GM21737 (cell line): ENCODE data around the gene ANXA2.
"Not testable (repeated sequence)": the region's sequence is repeated elsewhere in the genome, so short reads cannot be mapped to it uniquely, and the experiment has no call there.

Source experiments
- ATAC-seq: cut with Tn5 transposase; IDR thresholded peaks from one replicate; pipeline ENCODE4 v1.9.1; 2021; ENCODE audit warnings: mild to moderate bottlenecking, moderate library complexity; ENCODE audit not compliant: unreplicated experiment

Gene ANXA2

DNA sequence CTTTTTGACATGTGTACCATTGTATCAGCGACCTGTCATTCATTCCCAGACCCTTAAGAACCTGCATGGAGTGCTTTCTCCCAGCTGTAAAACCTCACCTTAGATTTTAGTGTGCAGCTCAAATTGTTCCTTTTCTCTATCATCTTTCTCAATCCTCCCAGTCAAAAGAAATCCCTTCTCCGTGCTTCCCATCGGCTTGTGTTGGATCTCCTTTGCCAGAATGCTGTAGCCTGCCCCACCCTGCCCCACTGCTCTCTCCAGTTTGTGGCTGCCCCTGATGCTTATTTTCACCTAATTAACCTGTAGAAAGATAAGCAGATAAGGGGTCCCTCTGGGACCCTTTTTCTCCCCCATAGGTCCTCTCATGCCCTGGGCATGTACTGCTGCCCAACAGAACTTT, 51.1 kb downstream of the ANXA2 start:
- no peak for ATAC-seq

DNA sequence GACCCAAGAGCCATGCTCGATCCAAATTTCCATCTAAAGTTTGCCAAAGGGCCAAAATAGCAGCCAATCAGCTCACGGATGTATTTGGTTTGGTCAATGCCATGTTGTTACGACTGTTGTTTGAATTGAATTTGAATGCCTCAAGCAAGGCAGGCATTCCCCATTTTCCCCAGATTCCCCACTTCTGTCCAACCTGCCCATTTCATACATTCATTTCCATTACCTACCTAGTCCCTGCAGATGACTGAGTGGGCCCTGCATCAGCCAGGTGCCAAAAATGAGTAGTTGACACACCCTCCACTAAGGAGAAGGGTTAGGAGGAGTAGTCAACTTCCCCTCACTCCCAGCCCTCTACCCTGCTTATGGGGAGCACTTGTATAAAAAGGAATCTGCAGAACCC, 51.7 kb downstream of the ANXA2 start:
- ATAC-seq, result no peak

DNA sequence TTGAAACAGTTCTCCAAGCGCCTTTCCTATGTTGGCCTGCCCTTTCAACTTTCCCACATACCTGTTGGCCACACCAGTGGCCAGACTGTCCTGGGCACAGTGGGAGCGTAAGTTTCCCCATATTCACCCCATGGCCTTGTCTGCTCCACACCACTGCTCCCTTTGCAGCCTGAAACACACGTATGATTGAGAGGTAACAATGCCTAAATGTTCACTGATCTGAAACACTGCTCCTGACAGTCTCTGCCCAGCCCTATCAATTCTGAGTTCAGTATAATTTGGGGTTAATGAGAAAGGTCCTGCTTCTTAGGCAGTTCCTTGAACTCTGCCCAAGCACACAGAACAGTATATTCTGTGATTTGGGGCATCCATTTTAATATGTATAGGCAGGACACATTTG, 52.2 kb downstream of the ANXA2 start:
- no peak for ATAC-seq

DNA sequence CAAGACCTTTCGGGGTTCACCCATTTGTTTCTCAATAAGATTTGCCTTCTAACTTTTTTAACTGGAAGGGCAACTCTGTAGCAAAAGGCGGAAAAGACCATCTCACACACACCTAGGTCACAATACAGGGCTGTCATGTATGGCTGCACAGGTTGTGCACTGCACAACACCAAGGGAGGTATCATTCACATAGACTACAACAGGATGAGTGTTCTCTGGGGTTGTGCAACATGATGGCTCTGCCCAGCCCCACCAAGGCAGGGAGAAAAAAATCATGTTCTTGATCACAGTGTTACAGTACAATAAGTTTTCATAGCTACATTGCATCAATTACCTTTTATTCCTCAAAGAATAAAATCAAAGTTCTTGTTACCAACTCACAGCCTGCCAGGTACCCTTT, 52.8 kb downstream of the ANXA2 start:
- ATAC-seq, result no peak

DNA sequence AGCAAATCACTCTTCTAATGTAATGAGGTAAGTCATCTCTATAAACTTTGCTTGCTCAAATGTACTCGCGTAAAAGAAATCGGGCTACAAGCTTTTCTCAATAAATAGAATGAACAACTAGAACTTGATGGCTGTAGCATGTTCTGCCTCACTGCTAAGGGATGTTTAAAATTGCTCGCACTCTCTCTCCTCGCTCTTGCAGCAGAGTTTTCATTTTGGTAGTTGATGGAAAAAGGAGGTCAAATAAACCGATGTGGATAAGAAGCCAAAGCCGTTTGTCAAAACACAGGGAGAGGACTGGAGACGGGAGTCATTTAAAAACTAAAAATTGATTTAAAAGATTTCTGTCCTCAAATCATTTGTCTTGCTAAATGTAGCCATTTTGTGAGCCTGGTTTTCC, 53.3 kb downstream of the ANXA2 start:
- no peak for ATAC-seq

DNA sequence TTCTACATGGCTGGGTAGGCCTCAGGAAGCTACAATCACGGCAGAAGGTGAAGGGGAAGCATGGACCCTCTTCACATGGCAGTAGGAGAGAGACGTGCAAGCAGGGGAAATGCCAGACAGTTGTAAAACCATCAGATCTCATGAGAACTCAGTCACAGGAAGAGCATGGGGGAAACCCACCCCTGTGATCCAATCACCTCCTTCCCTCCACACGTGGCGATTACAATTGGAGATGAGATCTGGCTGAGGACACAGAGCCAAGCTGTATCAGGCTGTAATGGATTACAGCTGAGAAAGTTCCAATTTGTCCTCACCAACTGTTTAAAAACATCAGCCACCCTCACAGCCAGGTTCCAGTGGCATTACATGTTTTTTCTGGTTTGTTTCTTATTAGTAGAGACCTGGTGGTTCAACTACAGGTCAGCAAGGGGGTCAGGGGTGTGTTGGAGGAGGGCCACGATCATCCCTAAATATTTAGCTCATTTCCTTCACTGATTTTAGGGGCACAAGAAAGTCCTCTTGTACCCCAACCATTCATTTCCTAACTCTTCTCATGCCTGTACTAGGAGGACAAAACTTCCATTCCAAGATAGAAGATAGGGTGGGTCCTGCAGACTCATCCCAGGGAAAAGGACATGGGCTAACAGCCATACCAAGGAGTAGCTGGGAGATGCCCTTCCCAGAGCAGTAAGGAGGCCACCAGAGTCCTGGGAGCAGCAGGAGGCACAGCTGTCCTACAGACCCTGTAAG, 54.4 kb downstream of the ANXA2 start:
- ATAC-seq, result no peak

DNA sequence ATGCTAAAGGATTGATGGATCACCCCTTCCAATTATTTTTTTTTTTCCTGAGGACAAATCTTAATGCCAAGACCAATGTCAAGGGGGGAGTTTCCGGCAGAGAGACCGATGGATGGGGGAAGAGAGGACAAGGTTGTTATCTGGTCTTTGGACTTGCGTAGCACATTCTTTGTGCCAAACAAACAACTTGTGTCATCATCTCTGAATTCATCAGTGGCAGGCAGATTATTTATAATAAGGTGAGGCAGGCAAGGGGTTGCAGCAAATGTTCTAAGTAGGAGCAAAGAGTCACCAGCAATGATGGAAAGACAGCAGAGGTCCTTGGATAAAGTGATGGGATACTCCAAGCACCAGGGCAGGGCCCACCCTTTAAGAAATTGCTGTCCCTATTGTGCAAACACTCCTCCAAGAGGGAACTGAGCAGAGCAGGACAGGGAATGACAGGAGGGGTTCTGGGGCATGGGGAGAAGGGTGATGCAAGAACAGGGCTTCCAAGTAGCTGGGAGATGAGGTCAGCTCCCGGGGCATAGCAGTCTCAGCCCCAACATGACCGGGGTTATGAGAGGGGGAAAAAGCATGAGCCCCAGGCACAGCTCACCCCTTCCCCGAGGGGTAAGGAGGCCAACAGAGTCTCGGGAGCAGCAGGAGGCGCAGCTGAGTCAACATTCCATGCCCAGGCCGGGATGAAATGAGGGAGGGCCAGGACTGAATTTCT, 57.4 kb downstream of the ANXA2 start:
- ATAC-seq, result no peak

DNA sequence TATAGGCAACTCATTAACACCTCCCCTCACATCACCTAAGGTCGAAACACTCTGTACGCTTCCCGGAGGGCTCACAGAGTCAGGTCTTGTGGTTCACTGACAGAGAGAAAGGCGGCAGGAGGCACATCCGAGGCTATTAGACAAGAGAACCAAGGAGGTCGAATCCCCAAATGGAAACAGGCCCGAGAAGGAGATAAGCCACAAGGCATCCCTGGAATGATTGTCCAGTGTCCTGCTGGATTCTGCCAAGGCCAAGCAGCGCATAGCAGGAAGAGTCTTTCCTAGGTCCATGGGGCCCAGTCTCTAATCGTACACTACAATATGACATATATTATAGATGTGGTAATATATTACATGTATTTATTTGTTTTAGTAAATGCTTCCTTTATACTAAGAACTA, 58.5 kb downstream of the ANXA2 start:
- no peak for ATAC-seq

DNA sequence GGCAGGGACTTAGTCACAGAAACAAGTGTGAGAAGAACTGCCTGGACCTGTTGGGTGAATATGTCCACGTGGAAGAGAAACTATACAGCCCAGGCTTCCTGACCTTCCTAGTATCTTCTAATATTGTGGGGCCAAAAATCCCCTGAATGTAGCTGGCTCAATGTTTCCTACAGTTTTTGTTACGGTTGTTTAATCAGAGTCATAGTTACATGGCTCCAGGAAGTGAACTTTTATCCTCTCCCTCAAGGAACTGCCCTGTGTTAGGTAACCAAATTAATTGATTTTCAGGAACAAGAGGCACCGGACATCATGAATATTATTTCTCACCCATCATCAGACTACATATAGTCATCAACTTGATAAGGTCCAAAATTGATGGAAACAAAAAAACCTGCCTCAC, 59.0 kb downstream of the ANXA2 start:
- ATAC-seq, result no peak

DNA sequence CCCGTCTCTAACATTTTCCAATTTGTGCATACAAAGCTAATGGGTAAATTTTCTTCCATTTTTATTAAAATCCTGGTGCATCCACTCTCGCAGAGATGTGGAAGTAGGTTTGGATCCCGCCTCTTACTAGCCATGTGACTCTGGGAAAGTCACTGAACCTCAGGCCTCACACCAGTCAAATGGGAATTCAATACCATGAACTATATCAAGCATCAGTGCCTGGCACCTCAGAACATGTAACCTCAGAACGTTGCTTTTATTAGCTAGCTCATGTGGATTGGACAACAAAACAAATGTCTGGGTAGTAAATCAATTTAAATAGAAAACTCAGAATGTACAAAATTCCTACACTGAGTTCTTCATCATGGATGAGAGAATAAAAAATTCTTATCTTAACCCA, 60.7 kb downstream of the ANXA2 start:
- no peak for ATAC-seq

DNA sequence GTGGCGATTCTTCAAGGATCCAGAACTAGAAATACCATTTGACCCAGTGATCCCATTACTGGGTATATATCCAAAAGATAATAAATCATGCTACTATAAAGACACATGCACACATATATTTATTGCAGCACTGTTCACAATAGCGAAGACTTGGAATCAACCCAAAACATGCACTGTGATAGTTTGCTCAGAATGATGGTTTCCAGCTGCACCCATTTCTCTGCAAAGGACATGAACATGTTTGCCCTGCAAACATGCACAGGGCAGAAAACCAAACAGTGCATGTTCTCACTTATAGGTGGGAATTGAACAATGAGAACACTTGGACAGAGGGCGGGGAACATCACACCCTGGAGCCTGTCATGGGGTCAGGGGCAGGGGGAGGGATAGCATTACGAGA, 62.5 kb downstream of the ANXA2 start:
- ATAC-seq, result not testable (repeated sequence)

DNA sequence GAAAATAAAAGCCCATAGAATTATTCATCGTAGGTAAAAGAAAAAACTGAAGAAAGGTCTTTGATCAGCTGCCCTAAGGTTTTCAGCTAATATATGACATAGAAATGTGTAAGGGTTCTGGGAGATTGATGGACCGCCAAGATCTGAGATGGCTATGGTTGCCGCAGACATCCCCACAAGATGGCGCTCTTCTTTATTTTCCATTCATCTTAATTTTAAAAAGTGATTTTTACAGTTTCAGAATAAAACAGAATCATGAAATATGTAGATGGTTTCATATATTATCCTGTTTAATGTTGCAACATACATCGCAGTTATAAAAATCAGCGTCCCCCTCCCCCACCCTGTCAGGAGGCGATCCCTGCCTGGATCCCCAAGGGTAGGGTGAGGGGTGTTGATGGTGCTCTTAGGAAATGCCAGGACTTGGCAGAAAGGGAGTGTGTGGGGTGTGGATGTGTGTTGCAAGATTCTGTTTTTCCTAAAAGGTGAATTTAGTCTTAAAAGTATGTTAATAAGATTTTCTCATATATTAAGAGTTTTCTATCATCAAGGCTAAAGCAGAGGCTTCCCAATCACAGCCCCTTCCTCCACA, 68.8 kb downstream of the ANXA2 start:
- ATAC-seq, result no peak

DNA sequence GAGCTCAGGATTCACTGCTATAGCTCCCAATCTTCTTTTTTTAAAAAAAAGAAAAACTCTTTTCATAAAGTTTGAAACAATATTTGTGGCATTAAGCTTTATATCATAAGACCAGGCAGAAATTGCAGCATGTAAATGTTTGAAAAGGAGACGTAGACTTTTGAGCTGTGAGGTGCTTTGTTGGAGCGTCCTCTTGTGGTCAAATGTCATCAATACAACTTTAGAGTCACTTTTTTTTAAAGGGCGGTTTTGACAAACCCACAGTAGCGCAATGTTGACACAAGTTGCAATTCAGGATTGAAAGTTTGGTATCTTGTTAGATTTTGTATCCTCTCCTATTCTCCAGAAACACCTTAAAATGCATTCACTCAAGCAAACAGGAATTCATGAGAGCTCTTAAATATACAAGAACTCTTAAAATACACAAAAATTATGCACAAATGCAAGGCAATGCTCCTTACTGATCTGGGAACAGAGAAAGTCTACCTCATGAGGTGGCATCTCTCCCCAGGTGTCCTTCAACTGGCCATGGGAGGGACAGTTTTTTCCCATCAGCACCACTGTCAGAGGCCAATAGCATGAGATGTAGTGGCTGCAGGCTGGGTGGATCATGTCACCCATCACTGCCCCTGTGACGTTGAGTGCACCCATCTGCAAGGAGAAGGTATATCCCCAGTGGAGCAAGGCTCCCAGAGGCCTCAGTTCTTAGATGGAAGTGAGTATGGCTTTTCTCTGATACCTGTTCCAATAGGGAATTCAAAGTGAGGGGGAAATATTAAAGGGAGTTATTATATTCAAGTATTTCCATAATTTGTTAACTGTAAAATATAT, 70.7 kb downstream of the ANXA2 start:
- ATAC-seq, result no peak

DNA sequence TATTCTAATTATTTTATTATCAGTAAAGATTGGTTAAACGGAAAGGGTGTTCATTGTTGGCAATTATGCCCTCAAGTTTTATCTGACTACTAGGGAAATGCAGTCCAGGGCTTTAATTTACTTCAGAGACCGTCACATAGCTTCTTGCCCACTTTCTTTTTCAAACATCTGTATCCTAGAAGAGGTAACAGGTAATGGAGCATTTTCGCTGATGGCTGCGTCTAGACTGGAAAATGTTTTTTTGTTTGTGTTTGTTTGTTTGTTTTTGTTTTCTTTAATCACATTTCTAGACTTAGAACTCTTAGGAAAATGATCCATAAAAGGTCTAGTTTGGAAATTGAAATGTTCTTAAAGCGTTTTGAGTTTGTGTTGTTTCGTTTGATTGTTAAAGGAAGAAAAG, 71.4 kb downstream of the ANXA2 start:
- ATAC-seq, result no peak

DNA sequence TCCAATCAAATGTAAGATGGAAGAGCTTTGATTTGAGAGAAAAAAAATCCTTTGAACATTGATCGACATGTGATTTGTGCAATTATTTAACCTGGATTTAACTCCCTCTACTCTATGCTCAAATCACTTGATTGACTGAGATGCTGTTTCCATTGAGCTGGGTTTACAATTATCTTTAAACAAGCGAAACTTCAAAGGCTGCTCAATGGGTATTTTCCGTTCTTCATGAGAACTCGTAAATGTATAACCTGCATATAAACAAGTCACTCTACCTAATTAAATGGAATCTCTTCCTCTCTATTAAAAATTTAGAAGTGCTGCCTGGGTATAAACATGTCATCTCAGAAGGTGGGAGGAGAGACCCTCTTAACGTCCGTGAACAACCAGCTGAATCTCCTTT, 71.9 kb downstream of the ANXA2 start:
- ATAC-seq, result no peak

DNA sequence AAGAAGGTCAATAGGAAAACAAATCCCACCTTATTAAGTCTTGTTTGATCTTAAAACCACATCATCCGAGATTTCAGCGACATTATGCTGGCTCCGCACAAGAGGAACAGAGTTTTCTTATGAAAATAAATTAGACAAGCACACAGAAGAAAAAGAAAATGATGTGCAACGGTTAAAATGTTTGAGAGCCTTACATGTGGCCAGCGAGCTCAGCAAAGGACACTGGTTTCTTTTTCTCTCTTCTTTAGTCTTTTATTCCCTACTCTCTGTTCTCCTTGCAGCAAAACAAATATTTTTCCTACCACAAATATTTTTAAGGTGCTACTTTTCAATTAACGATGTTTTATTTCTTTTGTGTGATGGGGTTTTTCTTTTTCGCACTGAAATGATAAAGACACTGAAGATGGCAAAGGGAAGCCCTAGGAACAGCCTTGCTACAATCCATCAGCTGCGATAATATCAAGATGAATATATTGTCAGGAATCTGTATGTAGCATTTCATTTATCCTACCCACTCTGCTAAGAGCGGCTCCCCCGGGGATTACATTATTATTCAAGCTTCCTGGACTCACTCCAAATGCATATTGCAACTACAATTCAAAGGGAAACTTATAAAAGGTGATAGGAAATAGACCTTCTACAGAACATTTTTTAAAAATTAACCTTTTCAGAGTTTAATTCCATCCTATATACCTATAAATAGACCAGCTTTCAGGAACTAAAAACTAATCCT, 72.9 kb downstream of the ANXA2 start:
- ATAC-seq, result no peak

DNA sequence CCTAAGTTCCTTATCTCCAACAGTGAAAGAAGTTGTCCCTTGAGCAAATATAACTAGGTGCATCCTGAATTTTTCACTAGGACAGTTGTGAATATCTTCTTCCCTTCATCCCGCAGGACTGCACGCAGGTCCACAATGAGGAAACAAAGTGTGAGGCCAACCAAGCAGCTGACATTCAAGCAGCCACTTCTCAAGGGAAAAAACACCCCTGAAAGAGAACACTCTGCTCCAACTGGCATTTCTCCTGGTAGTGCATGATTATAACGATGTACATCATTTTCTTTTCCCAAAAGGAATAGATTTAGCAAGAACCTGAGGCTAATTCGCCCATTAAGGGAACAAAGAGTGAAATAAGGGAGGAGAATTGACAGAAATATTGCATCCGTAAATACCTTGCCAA, 74.5 kb downstream of the ANXA2 start:
- ATAC-seq, result no peak

DNA sequence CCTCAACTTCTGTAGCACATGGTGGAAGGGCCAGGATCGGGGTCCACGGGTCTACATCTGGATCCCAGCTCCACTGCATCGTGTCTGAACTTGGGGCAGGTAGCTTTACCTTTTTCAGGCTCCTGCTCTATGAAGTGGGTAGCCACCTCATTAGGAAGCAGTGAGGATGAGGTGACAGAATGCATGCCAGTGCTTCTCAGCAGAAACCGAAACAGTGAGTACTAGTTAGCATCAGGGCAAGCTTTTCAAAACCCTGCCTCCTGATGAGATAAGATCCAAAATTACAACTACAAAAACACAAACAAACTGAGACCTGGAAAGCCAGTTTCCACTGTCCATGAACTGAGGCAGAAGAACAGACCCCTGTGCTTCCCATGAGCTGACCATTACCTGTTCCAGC, 77.4 kb downstream of the ANXA2 start:
- no peak for ATAC-seq

DNA sequence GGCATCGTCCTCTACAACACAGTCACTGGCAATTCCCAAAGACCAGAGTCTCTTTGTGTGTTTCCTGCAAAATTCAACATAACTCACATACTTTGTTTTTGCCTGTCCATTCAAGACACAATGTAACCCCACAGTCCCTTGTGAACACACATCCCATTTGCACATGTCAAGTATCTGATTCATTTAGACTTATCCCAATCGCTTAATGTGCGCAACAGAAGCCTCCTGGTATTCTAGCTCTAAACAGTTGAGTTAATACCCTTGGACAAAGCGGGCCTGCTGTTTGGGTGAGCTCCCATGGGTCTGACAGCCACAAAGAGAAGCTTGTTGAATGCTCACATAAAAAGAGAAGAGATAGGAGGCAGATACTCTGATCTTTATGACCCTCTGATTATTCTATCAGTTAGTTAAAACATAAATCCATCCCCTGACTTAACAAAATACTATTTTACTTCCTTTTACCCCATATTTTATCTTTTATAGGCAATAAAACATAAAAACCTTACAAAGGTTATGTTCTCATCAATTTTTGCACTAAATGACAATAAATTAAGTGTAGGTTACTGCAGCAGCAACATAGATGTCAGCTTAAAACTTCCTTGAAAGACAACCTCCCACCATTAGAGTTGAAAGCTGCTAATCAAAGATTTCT, 79.4 kb downstream of the ANXA2 start:
- ATAC-seq, result no peak

DNA sequence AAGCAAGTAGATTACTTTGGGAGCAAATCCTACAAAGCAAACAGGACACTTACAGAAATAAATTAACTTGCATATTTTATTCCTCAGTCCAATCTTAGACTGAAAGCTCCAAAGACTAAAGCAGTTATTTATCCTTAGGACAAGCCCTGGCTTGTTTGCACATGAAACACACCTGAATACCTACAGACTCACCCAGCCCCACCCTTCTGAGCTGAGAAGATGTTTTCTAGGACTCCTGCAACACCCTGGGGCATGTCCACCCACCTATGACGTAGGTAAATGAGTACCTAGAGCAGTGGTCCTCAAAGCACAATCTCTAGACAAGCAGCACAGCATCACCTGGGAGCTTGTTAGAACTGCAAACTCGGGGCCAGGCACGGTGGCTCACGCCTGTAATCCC, 80.8 kb downstream of the ANXA2 start:
- no peak for ATAC-seq
